ENCODE results near the gene NELFB. TPM values are rescaled to one million over a fixed set of nuclear protein-coding genes. Genes with fewer than 3 reads are reported as not detected.

NELFB gene
- polyA plus RNA-seq, 1 experiment = 51.9 TPM

GRCh38 chr9:137265496-137266161 lies 10.5 kb downstream of the NELFB start:
- POLR2A ChIA-PET = no interaction called here
- Histone ChIP-seq H3K4me3 (ENCODE audit: low read depth, low read length) (no peak overlapping the region), H3K36me3 (ENCODE audit: control insufficient read depth, insufficient read depth, low read length) (peaks cover 24% of the 10 kb centered on the region), H3K27me3 (ENCODE audit: control insufficient read depth, insufficient read depth, low read length) (no peaks in the 10 kb centered on the region)
- no peak for DNase-seq (ENCODE audit: low read depth)
- CTCF ChIA-PET = interaction anchor here (0.6 to 3.1 kb wide), 2 partner anchors 29 to 140 kb away, joined by 3 to 9 read pairs; no protein-coding TSS in a partner anchor
- TF ChIP-seq CTCF (IDR thresholded peaks at IDR 0.05; ENCODE audit: insufficient read depth, low read depth, low read length) = no peak

DNA sequence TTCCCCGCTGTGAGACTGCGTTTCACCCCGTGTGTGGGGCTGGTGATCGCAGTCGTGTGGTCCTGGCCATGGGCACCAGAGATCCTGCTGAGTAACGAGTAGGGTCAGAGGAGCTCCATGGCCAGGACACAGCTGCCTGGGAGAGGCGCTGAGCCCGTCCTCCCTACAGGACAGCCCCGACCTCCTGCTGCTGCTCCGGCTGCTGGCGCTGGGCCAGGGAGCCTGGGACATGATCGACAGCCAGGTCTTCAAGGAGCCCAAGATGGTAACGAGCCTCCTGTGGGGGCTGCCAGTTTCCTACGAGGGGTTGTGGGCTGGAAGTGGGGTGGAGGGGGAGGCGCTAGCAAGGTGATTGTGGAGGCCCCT lies 11.0 kb downstream of the NELFB start:
- ChIA-PET POLR2A (no interaction called here), CTCF (interaction anchor here (3.1 kb wide), 1 partner anchor 29 kb away, joined by 9 read pairs; no protein-coding TSS in a partner anchor)
- no peak for TF ChIP-seq CTCF (IDR thresholded peaks at IDR 0.05; ENCODE audit: insufficient read depth, low read depth, low read length)
- H3K4me3 ChIP-seq (ENCODE audit: low read depth, low read length) = no peak overlapping the region
- no peak for DNase-seq (ENCODE audit: low read depth)
- H3K36me3 ChIP-seq (ENCODE audit: control insufficient read depth, insufficient read depth, low read length) = peaks cover 28% of the 10 kb centered on the region
- H3K27me3 ChIP-seq (ENCODE audit: control insufficient read depth, insufficient read depth, low read length) = no peaks in the 10 kb centered on the region

DNA sequence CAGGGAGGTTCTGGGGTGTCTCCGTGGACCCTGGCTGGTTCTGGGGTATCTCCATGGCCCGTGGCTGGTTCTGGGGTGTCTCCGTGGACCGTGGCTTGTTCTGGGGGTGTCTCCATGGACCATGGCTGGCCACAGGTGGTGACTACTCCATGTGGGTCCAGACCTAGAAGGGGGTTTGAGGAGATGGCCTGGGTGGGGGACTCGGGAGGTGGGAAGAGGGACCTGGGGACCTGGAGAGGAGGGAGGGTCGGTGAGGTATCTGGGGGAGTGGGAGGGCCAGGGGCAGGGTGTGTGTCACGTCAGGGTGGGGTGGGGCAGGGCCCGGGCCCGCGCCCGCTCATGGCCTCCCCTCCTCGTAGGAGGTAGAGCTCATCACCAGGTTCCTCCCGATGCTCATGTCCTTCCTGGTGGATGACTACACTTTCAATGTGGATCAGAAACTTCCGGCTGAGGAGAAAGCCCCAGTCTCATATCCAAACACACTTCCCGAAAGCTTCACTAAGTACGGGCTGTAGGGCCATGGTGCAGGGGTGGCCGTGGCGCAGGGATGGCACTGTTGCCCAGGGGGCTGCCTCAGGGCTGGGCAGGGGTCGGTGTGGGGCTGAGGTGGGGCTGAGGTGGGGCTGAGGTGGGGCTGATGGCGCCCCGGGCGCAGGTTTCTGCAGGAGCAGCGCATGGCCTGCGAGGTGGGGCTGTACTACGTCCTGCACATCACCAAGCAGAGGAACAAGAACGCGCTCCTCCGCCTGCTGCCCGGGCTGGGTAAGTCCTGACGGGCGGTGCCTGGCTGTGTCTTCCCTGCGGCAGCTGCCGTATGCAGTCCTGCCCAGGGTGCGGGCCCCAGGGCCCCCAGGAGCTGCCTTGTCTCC lies 11.7 kb downstream of the NELFB start:
- no peak for TF ChIP-seq CTCF (IDR thresholded peaks at IDR 0.05; ENCODE audit: insufficient read depth, low read depth, low read length)
- ChIA-PET CTCF (interaction anchor here (1.0 to 3.1 kb wide), 2 partner anchors 30 to 42 kb away, joined by 3 to 9 read pairs; partner anchors contain the start of gene CYSRT1), POLR2A (no interaction called here)
- no peaks in the 10 kb centered on the region for H3K27me3 ChIP-seq (ENCODE audit: control insufficient read depth, insufficient read depth, low read length)
- H3K36me3 ChIP-seq (ENCODE audit: control insufficient read depth, insufficient read depth, low read length) = peaks cover 28% of the 10 kb centered on the region
- no peak for DNase-seq (ENCODE audit: low read depth)
- H3K4me3 ChIP-seq (ENCODE audit: low read depth, low read length) = no peak overlapping the region

DNA sequence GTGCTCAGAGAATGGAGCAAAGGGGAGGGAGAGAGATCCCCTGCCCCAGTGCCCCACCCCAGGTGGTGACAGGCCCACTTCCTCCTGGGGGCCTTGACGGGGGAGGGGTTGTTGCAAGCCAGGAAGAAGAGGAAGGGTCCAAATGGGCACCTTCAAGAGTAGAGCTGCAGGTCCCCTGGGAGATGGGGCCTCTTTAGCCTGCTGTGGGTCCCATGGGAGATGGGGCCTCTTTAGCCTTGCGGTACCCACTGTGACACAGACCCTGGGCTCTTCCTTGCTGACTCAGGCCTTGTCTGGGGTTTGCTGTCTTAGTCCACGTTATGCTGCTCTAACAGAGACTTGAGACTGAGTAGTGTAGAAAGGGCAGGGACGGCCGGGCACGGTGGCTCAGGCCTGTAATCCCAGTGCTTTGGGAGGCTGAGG lies 12.8 kb downstream of the NELFB start:
- ChIA-PET POLR2A (no interaction called here), CTCF (interaction anchor here (1.0 kb wide), 2 partner anchors 9 to 43 kb away, joined by 3 to 5 read pairs; partner anchors contain the start of gene CYSRT1)
- no peak for TF ChIP-seq CTCF (IDR thresholded peaks at IDR 0.05; ENCODE audit: insufficient read depth, low read depth, low read length)
- no peaks in the 10 kb centered on the region for H3K27me3 ChIP-seq (ENCODE audit: control insufficient read depth, insufficient read depth, low read length)
- peaks cover 32% of the 10 kb centered on the region for H3K36me3 ChIP-seq (ENCODE audit: control insufficient read depth, insufficient read depth, low read length)
- no peak overlapping the region for H3K4me3 ChIP-seq (ENCODE audit: low read depth, low read length)
- DNase-seq (ENCODE audit: low read depth) = no peak

DNA sequence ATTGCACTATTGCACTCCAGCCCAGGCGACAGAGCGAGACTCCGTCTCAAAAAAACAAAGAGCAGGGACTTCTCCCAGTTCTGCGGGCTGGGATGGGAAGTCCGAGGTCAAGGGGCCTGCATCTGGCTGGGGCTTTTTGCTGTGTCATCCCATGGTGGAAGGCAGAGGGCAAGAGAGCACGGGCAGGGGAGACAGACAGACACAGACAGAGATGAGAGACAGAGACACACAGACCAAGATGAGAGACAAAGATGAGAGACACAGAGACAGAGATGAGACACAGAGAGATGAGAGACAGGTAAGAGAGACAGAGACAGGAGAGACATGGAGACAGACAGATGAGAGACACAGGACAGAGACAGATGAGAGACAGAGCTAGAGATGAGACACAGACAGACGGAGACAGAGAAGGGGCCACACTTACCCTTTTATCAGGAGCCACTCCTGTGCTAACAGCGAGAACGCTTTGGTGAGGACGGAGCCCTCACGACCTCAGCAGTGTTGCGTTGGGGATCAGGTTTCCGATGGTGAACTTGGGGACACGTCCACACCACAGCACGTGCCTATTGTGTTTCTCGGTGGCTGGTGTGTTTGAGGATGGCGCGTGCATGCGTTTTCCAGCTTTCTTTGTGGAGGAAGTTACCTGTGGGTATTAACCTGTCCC lies 13.5 kb downstream of the NELFB start:
- no peak for DNase-seq (ENCODE audit: low read depth)
- TF ChIP-seq CTCF (IDR thresholded peaks at IDR 0.05; ENCODE audit: insufficient read depth, low read depth, low read length) = no peak
- ChIA-PET CTCF (interaction anchor here (1.0 to 1.3 kb wide), 2 partner anchors 8 to 32 kb away, joined by 4 to 5 read pairs; no protein-coding TSS in a partner anchor), POLR2A (no interaction called here)
- Histone ChIP-seq H3K27me3 (ENCODE audit: control insufficient read depth, insufficient read depth, low read length) (no peaks in the 10 kb centered on the region), H3K4me3 (ENCODE audit: low read depth, low read length) (no peak overlapping the region), H3K36me3 (ENCODE audit: control insufficient read depth, insufficient read depth, low read length) (peaks cover 32% of the 10 kb centered on the region)
